IMR-90 (cell line): Measurements from ENCODE around the gene COPA. TPM values are rescaled to one million over a fixed set of nuclear protein-coding genes. Genes with fewer than 3 reads are reported as not detected.

Experiments
- ATAC-seq: fragments of 200-7000 bp; cut with Tn5 transposase; 2 replicates; pipeline ENCODE4 v1.9.1; 2020; ENCODE audit warnings: low read depth, mild to moderate bottlenecking, moderate library complexity
- BruUV-seq: library from RNA; stranded (reverse); fragments of 400-500 nt; replicated peaks from 2 replicates; lab custom pipeline; 2021; lab: Mats Ljungman, UMichigan
- CTCF ChIA-PET: fragments of 300-600 bp; formaldehyde crosslinking; extraction: SDS; loops from one replicate; lab custom pipeline; 2021; ENCODE audit warnings: antibody characterized with exemption; lab: Yijun Ruan, JAX
- POLR2A ChIA-PET: fragments of 300-600 bp; sonication (Branson Sonifier 250); formaldehyde crosslinking; loops from one replicate; lab custom pipeline; 2022; ENCODE audit warnings: antibody characterized with exemption; ENCODE audit not compliant: unreplicated experiment; lab: Charles Lee
- DNase-seq: peaks from one replicate; pipeline ENCODE4 v3.0.0; 2013
- H2AFZ ChIP-seq: replicated peaks from 2 replicates; pipeline ENCODE3; 2013; ENCODE audit warnings: low read length, mild to moderate bottlenecking; ENCODE audit not compliant: poor library complexity
- H2AK5ac ChIP-seq: 2 replicates; pipeline ENCODE4 v1.6.1; 2013; ENCODE audit warnings: low read depth, low read length, inconsistent platforms
- H2AK9ac ChIP-seq: replicated peaks from 2 replicates; pipeline ENCODE3; 2013; ENCODE audit warnings: mild to moderate bottlenecking, low read depth, low read length, moderate library complexity; ENCODE audit not compliant: poor library complexity
- H2BK120ac ChIP-seq: 2 replicates; pipeline ENCODE4 v1.6.1; 2013; ENCODE audit warnings: low read depth, low read length, inconsistent platforms
- H2BK15ac ChIP-seq: 3 replicates; pipeline ENCODE4 v1.6.1; 2013; ENCODE audit warnings: low read depth, low read length, inconsistent platforms
- H2BK20ac ChIP-seq: 2 replicates; pipeline ENCODE4 v1.6.1; 2013; ENCODE audit warnings: low read depth, mild to moderate bottlenecking, inconsistent platforms, low read length, moderate library complexity
- H2BK5ac ChIP-seq: 2 replicates; pipeline ENCODE4 v1.6.1; 2013; ENCODE audit warnings: mild to moderate bottlenecking, low read depth, low read length, inconsistent platforms; ENCODE audit not compliant: poor library complexity, severe bottlenecking
- H3K14ac ChIP-seq: replicated peaks from 2 replicates; pipeline ENCODE4 v1.6.1; 2013; ENCODE audit warnings: low read depth, low read length, inconsistent platforms
- H3K18ac ChIP-seq: 2 replicates; pipeline ENCODE4 v1.6.1; 2013; ENCODE audit warnings: low read depth, low read length, control low read depth
- H3K23ac ChIP-seq: 2 replicates; pipeline ENCODE4 v1.6.1; 2013; ENCODE audit warnings: low read depth, low read length, inconsistent platforms
- H3K27ac ChIP-seq: 2 replicates; pipeline ENCODE4 v1.5.1; 2013; ENCODE audit warnings: mild to moderate bottlenecking, control low read depth, low read length; ENCODE audit not compliant: insufficient read depth
- H3K27me3 ChIP-seq: 2 replicates; pipeline ENCODE4 v1.6.1; 2013; ENCODE audit warnings: low read length; ENCODE audit not compliant: control insufficient read depth, insufficient read depth
- H3K36me3 ChIP-seq: 2 replicates; pipeline ENCODE4 v1.6.1; 2013; ENCODE audit warnings: low read length, mixed read lengths; ENCODE audit not compliant: control insufficient read depth, insufficient read depth
- H3K4ac ChIP-seq: 2 replicates; pipeline ENCODE4 v1.6.1; 2013; ENCODE audit warnings: low read depth, low read length, inconsistent platforms
- H3K4me1 ChIP-seq: 2 replicates; pipeline ENCODE4 v1.6.1; 2013; ENCODE audit warnings: low read length, mixed read lengths; ENCODE audit not compliant: control insufficient read depth, insufficient read depth
- H3K4me2 ChIP-seq: 2 replicates; pipeline ENCODE4 v1.6.1; 2013; ENCODE audit warnings: low read depth, mild to moderate bottlenecking, control low read depth, low read length, moderate library complexity
- H3K4me3 ChIP-seq: 2 replicates; pipeline ENCODE4 v1.5.1; 2013; ENCODE audit warnings: low read depth, mild to moderate bottlenecking, control low read depth, low read length, moderate library complexity; ENCODE audit not compliant: insufficient read depth
- H3K56ac ChIP-seq: 2 replicates; pipeline ENCODE4 v1.6.1; 2013; ENCODE audit warnings: low read length, inconsistent platforms; ENCODE audit not compliant: insufficient read depth; ENCODE audit errors: extremely low read depth
- H3K79me1 ChIP-seq, 2 experiments: 2 replicates each; pipeline ENCODE4 v1.6.1; 2013; ENCODE audit warnings: low read length in 2 of 2, inconsistent platforms in 1 of 2, low read depth in 1 of 2
- H3K9ac ChIP-seq: 2 replicates; pipeline ENCODE4 v1.6.1; 2013; ENCODE audit warnings: low read depth, low read length, control low read depth
- H3K9me1 ChIP-seq: 2 replicates; pipeline ENCODE4 v1.6.1; 2013; ENCODE audit warnings: low read length, inconsistent platforms; ENCODE audit not compliant: insufficient read depth
- H3K9me3 ChIP-seq: 2 replicates; pipeline ENCODE4 v1.6.1; 2013; ENCODE audit warnings: low read length; ENCODE audit not compliant: control insufficient read depth, insufficient read depth
- H4K20me1 ChIP-seq: 2 replicates; pipeline ENCODE4 v1.6.1; 2013; ENCODE audit warnings: low read length, inconsistent platforms; ENCODE audit not compliant: insufficient read depth
- H4K5ac ChIP-seq: 2 replicates; pipeline ENCODE4 v1.6.1; 2013; ENCODE audit warnings: mild to moderate bottlenecking, low read depth, low read length, control low read depth
- H4K8ac ChIP-seq, 2 experiments: 2 replicates each; pipeline ENCODE4 v1.6.1; 2013; ENCODE audit warnings: low read depth in 2 of 2, low read length in 2 of 2, control low read depth in 1 of 2, inconsistent platforms in 1 of 2
- H4K91ac ChIP-seq: 2 replicates; pipeline ENCODE4 v1.6.1; 2013; ENCODE audit warnings: low read depth, low read length, inconsistent platforms; ENCODE audit not compliant: insufficient read depth
- BHLHE40 ChIP-seq: fragments of 150-350 bp; IDR thresholded peaks from 2 replicates; pipeline ENCODE4 v1.6.1; 2016; ENCODE audit warnings: mild to moderate bottlenecking, low read depth, low read length
- MXI1 ChIP-seq: IDR thresholded peaks from 2 replicates; pipeline ENCODE4 v1.6.1; 2012; ENCODE audit warnings: low read depth, mild to moderate bottlenecking, low read length, moderate library complexity, borderline replicate concordance
- WGBS, 2 experiments: methylation state at CpG; one replicate each; pipeline versions ENCODE4 v1.1.5 to v1.1.7; 2013; ENCODE audit warnings: missing lambda C conversion rate in 2 of 2; ENCODE audit not compliant: insufficient read length in 1 of 2; ENCODE audit errors: extremely low coverage in 2 of 2; 5-methylcytosine and 5-hydroxymethylcytosine counted together
- dilution Hi-C: fragments of 300-500 bp; cut with HindIII; formaldehyde crosslinking; loops from one replicate; pipeline ENCODE4 v1.14.3; 2018; ENCODE audit warnings: low sequenced_read_pairs; ENCODE audit not compliant: unreplicated experiment
- in situ Hi-C: fragments of 300-500 bp; cut with MboI; formaldehyde crosslinking; loops from 3 replicates; pipeline ENCODE4 v1.14.3; 2019; ENCODE audit warnings: low sequenced_read_pairs, inconsistent platforms, mixed read lengths
- intact Hi-C: fragments of 100-400 bp; cut with micrococcal nuclease; formaldehyde crosslinking; loops from 2 replicates; pipeline ENCODE4 v1.10.0; 2022
- polyA plus RNA-seq, 3 experiments: library from polyadenylated mRNA; depleted of rRNA; stranded (reverse); fragments of >200 nt; gene quantifications; 2 replicates each; pipeline ENCODE4 v1.2.3, GENCODE V29; 2012; ENCODE audit warnings: low replicate concordance in 1 of 3
- total RNA-seq: library from RNA; depleted of rRNA; stranded (reverse); fragments of >200 nt; gene quantifications from 2 replicates; pipeline ENCODE4 v1.2.3, GENCODE V29; 2012

The COPA gene
- total and polyA plus RNA-seq, 2 of the 4 experiments (the other 2 are of a cell fraction), result 204 to 436 TPM

DNA sequence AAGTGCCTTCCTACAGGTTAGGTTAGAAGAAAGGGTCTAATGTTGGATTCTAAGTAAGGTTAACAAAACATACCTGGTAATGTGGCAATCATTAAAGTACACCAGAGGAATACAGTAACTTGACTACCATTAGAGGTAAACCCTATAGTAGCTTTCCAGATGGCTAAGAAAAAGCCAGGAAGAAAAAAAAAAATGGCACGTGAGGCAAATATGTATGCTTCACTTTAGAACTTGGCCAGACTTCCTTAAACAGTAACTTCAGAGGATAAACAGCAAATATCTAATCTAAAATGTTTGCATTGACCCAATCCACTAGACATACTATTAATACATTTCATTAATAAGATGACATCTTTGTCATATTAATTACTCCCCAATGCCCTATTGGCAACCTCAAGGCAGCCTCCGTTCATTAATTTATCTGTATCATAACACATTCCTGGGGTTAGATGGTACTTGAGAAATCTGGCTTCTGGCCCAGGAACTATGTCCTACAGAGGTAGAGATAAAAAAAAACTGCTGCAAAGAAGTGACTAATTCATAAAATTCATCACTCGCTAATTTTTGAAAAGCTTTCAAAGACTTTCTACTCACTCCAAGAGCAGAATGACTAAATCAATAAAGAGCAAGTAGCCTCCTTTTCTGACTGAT, 86.5 kb downstream of the COPA start:
- peak; percentile 22 for ATAC-seq
- Histone ChIP-seq H2BK20ac (no peak overlapping the region), H3K18ac (no peak overlapping the region), H4K8ac (no peak overlapping the region), H4K20me1 (peaks cover 22% of the 10 kb centered on the region), H3K56ac (no peak overlapping the region), H3K14ac (no peak overlapping the region), H2BK120ac (no peak overlapping the region), H2BK15ac (no peak overlapping the region), H3K4me3 (no peak overlapping the region), H3K27me3 (no peaks in the 10 kb centered on the region), H3K4me1 (peaks cover 2% of the 10 kb centered on the region; the same call in 1 of the 2 replicates), H3K4ac (no peak overlapping the region), H2AK9ac (no peak overlapping the region), H3K36me3 (peaks cover 2% of the 10 kb centered on the region; the same call in 1 of the 2 replicates), H3K9me1 (peaks cover 4% of the 10 kb centered on the region), H3K9me3 (no peaks in the 10 kb centered on the region), H3K9ac (no peak overlapping the region), H2AK5ac (no peak overlapping the region), H3K4me2 (peak overlapping the region; percentile 16; the same call in 1 of the 2 replicates), H4K91ac (no peak overlapping the region), H3K79me1 (peaks cover 15 to 52% of the 10 kb centered on the region in 2 experiments; a peak in 3 of 4 replicates), H3K27ac (no peak overlapping the region; the same call in 1 of the 2 replicates), H3K23ac (no peak overlapping the region), H2AFZ (no peak overlapping the region), H2BK5ac (no peak overlapping the region), H4K5ac (no peak overlapping the region)
- intact Hi-C loops (no loop called here), in situ Hi-C loops (no loop called here), dilution Hi-C loops (no loop called here)
- POLR2A ChIA-PET, result no interaction called here
- no TSS peak for BruUV-seq
- peak; percentile 76 for DNase-seq
- no CpG with 5 or more reads among the region's 3 CpGs for WGBS, 2 experiments
- peak; percentile 80 for TF ChIP-seq BHLHE40
- TF ChIP-seq MXI1, result no peak
- CTCF ChIA-PET, result interaction anchor here (0.6 to 1.0 kb wide), 2 partner anchors 9 to 63 kb away, joined by 3 read pairs; no protein-coding TSS in a partner anchor
